ENCODE measurements around the gene RNF130. TPM values are rescaled to one million over a fixed set of nuclear protein-coding genes. Genes with fewer than 3 reads are reported as not detected.

RNF130 gene
- total and polyA plus RNA-seq, 4 donors = 24.9 to 93.1 (median 51.4) TPM

GRCh38 chr5:179916523-179916922 lies 155.0 kb downstream of the RNF130 start:
- no peaks in the 10 kb centered on the region for H3K27me3 ChIP-seq (ENCODE audit: control insufficient read depth in 4 of 4, insufficient read depth in 4 of 4, low read length in 3 of 4)
- 98% methylated on average over 6 of the region's 6 CpGs for WGBS
- H3K36me3 ChIP-seq (ENCODE audit: control insufficient read depth in 4 of 4, insufficient read depth in 3 of 4, low read depth in 1 of 4, low read length in 3 of 4) = no peaks in the 10 kb centered on the region
- H3K9ac ChIP-seq (ENCODE audit: low read depth in 1 of 2, low read length in 2 of 2) = no peak overlapping the region
- H3K4me1 ChIP-seq (ENCODE audit: control insufficient read depth in 4 of 4, insufficient read depth in 4 of 4, low read length in 3 of 4) = no peaks in the 10 kb centered on the region
- TF ChIP-seq CTCF (IDR thresholded peaks at IDR 0.05; ENCODE audit: low read depth, low read length, missing input control) (no peak), ZBTB33 (IDR thresholded peaks at IDR 0.05) (no peak)
- H3K4me3 ChIP-seq (ENCODE audit: low read depth in 1 of 3, low read length in 3 of 3) = no peak overlapping the region
- H3K27ac ChIP-seq (ENCODE audit: low read depth in 1 of 2, low read length in 2 of 2) = no peak overlapping the region
- no peaks in the 10 kb centered on the region for H3K9me3 ChIP-seq (ENCODE audit: control insufficient read depth in 4 of 4, low read length in 3 of 4)
- no peak for DNase-seq (ENCODE audit: low spot score)

GRCh38 chr5:179915406-179915935 lies 156.1 kb downstream of the RNF130 start:
- DNase-seq (ENCODE audit: low spot score) = no peak
- TF ChIP-seq ATF3 (IDR thresholded peaks at IDR 0.05) (no peak), FOXA1 (IDR thresholded peaks at IDR 0.05) (no peak), EGR1 (IDR thresholded peaks at IDR 0.05; ENCODE audit: low read depth in 2 of 2) (no peak), NR2F2 (IDR thresholded peaks at IDR 0.05) (no peak), REST (IDR thresholded peaks at IDR 0.05) (no peak), CTCF (IDR thresholded peaks at IDR 0.05; ENCODE audit: low read depth, low read length, missing input control) (no peak), ZBTB33 (IDR thresholded peaks at IDR 0.05) (no peak), GABPA (IDR thresholded peaks at IDR 0.05 in 1 of 2, conservative IDR thresholded peaks at IDR 0.05 in 1 of 2) (no peak), HNF4G (IDR thresholded peaks at IDR 0.05) (no peak), HNF4A (conservative IDR thresholded peaks at IDR 0.05) (no peak), YY1 (IDR thresholded peaks at IDR 0.05) (no peak), RXRA (IDR thresholded peaks at IDR 0.05) (no peak)
- H3K9me3 ChIP-seq (ENCODE audit: control insufficient read depth in 4 of 4, low read length in 3 of 4) = no peaks in the 10 kb centered on the region
- H3K36me3 ChIP-seq (ENCODE audit: control insufficient read depth in 4 of 4, insufficient read depth in 3 of 4, low read depth in 1 of 4, low read length in 3 of 4) = no peaks in the 10 kb centered on the region
- H3K9ac ChIP-seq (ENCODE audit: low read depth in 1 of 2, low read length in 2 of 2) = no peak overlapping the region
- H3K27me3 ChIP-seq (ENCODE audit: control insufficient read depth in 4 of 4, insufficient read depth in 4 of 4, low read length in 3 of 4) = no peaks in the 10 kb centered on the region
- H3K27ac ChIP-seq (ENCODE audit: low read depth in 1 of 2, low read length in 2 of 2) = no peak overlapping the region
- H3K4me3 ChIP-seq (ENCODE audit: low read depth in 1 of 3, low read length in 3 of 3) = no peak overlapping the region
- 93% methylated on average over 10 of the region's 10 CpGs for WGBS
- no peaks in the 10 kb centered on the region for H3K4me1 ChIP-seq (ENCODE audit: control insufficient read depth in 4 of 4, insufficient read depth in 4 of 4, low read length in 3 of 4)
